GM18499 (cell line): ENCODE results near the gene BTN1A1.
A peak's percentile ranks its signal among the peaks of the same experiment; 100 is the strongest.
"Not testable (repeated sequence)": the region's sequence is repeated elsewhere in the genome, so short reads cannot be mapped to it uniquely, and the experiment has no call there.

ENCODE experiments used
- ATAC-seq: cut with Tn5 transposase; IDR thresholded peaks from one replicate; pipeline ENCODE4 v1.9.1; 2021; ENCODE audit warnings: moderate number of reproducible peaks; ENCODE audit not compliant: insufficient read depth, unreplicated experiment

The BTN1A1 gene

DNA sequence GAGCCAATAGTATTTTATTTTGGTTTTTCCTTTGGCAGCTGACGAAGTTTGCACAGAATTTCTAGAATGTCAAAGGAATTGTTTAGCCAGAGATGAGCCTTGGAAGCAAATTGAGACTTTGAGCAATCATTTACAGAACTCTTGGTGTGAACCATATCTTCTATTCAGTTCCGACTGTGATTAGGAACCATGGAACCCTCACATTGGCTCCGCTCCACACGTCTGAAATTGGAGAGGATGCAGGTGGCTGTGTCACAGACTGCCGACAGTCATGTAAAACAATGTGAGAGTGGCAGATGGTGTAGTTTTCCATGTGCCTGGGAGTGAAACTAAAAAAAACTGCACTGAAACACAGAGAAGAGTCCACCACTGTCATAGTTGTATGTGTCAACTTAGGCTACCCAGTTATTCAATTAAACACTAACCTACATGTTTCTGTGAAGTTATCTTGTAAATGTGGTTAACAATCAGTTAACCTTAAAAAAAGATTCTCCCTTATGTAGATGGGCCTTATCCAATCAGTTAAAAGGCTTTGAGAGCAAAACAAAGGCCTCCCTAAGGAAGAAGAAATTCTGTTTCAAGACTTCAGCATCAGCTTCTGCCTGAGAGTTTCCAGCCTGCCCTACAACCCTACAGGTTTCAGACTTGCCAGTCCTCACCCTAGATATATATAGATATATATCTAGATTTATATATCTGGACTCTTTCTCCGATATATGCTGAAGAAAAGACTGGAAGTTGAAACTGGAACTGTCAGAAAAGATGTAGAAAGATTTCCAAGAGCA is 34.8 kb downstream of the BTN1A1 start:
- ATAC-seq, result no peak

DNA sequence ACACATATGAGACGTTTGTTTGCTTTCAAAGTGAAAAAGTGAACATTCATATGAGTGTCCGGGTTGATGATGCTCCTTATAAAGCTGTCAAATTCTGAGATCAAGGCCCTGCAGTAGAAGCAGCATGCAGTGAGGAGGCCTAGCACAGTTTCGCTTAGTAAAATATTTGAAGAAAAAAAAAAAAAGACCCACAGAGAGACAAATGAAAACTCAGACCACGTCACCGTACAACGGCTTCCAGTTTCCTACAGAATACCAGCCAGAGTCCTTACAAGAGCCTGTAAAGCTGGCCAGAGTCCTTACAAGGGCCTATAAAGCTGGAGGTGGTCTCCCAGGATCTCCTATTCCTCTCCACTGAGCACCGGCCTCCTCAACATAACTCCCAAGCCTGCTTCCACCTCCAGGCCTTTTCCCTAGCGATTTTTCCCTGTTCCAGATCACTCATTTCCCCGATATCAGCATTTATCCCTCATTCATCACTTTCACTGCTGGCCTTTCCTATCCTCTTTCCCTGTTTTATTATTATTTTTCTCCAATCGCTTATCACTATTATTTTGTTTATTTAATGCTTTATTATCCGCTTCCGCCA is 36.6 kb downstream of the BTN1A1 start:
- no peak for ATAC-seq

DNA sequence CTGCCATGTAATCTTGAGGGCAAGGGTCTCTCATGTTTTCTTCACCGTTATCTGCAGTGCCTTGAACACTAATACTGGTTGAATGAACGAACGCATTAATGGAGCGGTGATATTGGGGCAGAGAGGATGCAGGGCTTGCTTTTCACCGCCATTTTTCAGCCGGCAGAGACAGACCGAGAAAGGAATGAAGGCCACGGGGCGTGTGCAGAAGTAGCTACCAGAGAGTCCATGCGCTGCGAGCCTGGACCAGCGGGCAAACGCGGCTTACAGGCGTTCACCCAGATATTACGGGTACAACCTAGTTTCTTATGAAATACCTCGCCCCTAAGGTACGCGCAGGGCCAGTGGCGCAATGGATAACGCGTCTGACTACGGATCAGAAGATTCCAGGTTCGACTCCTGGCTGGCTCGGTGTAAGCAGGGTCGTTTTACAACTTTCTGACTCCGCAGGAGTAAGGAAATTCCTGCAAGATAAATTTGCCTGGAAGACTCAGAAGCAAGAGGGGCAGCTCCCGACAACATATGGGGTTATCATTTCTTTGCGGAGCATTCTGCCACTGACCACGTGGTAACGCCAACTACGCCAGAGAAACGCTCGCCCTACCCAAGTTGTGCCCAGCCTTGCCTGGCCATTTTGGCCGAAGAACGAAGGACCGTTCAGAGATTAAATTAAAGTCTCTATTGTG is 37.2 kb downstream of the BTN1A1 start:
- peak; percentile 27 for ATAC-seq

DNA sequence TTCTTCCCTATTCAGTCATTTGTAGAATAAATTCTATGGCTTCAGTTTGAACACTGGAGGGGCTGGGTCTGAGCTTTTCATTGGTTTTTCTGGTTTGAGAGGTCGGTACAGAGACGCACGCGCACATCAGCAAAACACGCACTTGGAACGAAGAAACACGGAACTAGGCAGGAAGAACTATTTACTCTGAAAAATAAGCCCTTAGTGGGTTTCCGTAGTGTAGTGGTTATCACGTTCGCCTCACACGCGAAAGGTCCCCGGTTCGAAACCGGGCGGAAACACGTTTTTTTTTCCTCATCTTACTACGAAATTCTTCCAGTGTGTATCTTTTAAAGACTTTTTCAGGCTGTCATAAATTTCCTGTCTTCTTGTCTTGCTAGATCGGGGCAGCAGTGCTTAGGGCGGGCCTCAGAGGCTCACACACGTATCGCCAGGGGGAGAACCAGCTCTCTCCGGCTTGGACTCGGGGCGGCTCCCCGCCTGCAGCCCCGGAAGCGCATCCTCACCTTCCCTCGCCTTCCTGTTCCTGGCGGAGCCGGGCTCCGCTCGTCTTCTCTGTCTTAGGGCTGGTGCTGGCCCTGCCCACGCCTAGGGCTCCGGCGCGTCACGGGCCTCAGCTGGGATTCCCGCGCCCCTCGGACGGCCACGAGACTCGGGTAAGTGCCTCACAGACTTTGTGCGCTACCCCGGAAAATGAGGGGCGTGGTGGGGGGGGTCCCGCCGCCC is 37.9 kb downstream of the BTN1A1 start, which contains the start of gene HMGN4:
HMGN4 (plus strand) TSS at position 521 of the 726 bp plus-strand sequence. CDS start 6,841 bp downstream, outside the sequence.
- peak; percentile 37 for ATAC-seq

DNA sequence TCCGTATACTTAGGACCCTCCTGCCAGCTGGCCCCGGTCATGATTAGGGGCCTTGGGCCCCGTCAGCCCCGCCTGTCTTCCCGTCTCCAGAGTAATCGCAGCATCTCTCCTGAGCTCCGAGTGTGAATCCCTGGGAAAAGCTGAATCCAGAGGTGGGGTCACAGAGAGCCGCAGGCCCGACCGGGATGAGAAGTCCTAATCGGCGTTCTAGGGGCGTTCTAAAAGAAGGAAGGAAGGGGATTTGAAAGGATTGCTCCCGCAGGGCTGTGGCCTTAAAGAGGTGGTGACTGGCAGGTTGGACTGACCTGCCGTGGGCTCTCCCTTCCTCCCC is 38.4 kb downstream of the BTN1A1 start:
- ATAC-seq, result no peak

DNA sequence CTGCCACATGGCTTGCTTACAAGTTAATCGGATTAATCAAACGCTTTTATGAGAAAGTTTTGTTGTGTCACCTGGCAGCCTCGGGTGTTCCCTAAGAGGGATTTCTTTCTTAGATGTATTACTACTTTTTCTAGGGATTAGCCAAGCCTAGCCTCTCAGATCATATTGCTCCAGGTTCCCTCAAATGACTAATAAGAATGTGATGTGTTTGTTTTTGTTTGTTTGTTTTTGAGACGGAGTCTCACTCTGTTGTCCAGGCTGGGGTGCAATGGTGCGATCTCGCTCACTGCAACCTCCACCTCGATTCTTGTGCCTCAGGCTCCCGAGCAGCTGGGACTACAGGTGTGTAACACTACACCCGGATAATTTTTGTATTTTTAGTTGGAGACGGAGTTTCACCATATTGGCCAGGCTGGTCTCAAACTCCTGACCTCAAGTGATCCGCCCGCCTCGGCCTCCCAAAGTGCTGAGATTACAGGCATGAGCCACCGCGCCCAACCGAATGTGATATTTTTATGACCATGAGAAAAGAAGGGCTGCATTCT is 39.0 kb downstream of the BTN1A1 start:
- ATAC-seq, result no peak

DNA sequence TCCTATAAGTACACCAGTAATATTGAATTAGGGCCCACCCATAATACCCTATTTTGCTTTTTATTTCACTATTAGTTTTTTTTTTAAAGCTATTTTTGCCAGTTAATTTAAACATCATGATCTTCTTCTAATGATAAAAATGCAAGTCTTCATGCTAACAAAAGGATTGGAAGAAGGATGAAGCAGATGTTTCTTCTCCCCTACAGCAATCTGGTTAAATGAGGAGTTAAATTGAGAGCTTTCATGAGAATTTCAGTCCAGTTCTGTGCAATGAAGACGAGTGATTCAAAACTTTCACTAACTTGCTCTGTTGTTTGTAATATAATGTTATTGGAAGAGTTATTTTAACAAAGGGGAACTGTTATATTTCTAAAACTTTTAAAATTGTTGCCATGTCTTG is 41.5 kb downstream of the BTN1A1 start:
- ATAC-seq, result no peak

DNA sequence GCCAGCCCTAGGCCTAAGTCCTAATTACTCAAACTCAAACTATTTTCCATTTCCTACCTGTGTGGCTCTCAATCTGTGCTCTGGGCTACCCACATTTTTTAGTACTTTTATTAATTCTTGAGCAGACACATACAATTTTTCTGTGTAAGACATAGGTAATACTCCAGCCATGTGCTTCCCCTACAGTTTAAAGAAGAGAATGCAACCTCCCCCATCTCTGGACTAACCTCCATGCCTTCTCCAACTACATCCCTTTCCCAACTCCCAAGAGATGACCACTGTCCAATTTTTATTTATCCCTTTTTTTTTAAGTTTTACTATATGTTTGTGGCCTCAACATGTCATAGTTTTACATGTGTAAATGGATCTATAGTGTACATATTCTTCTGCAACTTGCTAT is 43.9 kb downstream of the BTN1A1 start:
- ATAC-seq, result no peak

DNA sequence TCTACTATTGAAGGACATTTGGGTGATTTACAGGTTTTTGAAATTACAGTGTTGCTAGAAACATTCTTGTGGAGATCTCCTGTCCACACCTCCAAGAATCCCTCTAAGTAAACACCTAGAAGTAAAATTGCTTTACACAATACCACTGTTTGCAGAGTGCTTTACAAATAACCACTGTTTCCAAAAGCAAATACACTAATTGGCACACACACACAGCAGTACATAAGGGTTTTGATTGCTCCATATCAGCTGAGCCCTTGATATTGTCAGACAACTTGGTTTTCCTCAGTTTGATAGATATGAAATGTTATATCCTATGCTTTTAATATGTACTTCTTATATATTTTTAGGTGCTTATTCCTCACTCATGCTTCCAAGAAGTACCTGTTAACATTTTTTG is 44.4 kb downstream of the BTN1A1 start:
- ATAC-seq, result no peak

DNA sequence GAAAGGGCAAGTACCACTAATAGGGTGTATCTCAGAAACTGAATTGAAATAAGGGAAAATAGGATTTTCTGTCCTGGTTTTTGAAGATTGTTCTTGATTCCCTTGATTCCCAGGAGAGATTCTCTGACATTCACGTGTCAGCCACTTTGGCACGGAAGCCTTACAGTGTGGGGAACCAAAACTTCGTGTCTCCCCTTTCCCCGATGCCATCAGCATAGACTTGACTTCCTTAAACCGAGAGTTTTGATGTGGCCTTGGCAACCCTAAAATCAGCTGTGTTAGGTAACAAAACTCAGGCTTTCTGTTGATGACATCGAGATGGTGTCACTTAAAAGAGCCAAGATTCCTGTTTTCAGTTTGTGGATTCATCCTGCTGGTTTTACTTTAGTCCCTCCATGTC is 45.5 kb downstream of the BTN1A1 start:
- ATAC-seq, result no peak

DNA sequence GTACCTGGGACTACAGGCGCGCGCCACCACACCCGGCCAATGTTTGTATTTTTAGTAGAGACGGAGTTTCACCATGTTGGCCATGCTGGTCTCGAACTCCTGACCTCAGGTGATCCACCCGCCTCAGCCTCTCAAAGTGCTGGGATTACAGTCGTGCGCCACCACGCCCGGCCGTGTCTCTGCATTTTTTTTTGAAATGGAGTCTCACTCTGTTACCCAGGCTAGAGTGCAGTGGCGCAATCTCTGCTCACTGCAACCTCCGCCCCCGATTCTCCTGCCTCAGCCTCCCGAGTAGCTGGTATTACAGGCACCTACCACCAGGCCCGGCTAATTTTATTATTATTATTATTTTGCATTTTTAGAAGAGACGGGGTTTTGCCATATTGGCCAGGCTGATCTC is 47.3 kb downstream of the BTN1A1 start:
- ATAC-seq, result not testable (repeated sequence)

DNA sequence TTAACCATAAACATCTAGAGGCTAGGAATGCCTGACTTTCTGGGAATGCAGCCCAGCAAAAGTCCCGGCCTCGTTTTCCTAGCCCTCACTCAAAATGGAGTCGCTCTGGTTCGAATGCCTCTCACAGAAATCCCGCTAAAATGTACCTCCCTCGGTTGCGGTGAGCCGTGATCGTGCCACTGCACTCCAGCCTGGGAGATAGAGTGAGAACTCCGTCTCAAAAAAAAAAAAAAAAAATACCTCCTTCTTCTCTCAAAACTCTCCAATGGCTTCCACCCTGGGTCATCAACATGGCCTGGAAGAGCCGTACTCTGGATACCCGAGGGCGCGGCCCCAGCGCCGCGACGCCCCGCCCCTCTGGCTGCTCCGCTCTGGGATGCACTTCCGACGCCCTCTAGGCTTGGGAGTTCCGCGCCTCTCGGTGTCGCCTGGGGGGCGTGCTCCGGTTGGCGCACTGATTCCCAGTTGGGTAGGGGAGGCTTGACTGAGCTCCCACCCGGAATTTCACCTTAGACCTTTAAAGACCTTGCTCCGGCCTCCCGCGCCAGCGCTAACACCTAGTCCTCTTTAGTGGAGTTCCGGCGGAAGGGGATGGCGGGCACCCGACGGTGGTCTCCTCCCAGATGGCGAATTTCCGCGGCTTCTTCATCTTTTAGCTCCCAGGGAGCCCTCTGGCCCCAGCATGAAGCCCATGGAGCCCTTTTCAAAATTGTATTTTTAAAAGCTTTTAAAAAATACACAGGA is 50.3 kb downstream of the BTN1A1 start:
- ATAC-seq, result no peak

DNA sequence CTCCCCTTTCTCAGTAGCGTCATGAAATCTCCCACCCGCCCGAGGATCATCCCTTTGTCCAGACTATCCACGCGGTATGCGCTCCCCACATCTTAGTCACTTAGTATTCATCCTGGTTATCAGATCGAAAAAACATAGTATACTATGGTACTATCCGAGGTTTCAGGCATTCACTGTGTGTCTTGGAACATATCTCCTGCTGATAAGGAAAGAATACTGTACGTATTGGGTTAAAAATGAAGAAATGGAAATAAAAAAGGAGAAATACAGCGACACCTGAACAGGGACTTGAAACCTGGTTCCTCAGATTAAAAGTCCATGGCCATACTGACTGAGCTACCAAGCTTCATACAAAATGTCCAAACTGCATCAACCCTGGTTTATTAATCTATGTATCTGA is 52.1 kb downstream of the BTN1A1 start:
- ATAC-seq, result no peak

DNA sequence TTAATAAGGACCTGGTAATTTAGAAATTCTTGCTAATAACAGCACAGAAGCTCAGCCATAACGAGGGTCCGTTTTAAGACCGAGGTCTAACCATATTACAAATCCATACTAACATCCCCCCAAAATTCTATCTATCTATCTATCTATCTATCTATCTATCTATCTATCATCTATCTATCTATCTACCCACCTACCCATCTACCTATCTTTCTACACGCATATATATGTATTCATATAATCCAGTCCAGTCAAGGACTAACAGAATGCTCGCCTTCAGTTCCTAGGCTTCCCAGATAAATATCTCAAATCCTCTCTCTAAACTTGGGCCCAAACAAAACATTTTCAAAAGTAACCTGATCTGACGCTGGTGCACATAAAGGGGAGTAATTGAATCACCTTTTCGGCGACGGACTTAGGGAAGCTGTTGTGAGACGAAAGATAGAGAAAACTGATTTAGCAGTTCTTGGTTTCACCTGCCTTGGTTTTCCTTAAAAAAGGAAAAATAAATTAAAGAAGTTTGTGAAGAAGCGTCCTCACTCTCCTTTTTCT is 52.6 kb downstream of the BTN1A1 start:
- no peak for ATAC-seq

DNA sequence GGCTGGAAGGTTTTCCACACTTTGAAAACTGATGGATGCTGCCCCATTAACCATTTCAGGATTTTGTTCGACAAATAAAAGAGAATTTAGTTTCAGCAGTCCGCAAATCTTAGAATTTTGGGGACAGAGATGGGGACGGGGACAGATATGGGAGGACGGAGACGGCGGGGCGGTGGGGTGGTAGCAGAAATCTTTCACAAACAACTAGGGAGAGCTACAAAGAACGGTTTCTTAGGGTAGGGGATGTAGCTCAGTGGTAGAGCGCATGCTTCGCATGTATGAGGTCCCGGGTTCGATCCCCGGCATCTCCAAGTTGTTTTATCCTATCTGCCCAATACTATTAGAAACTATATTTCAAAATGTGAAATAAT is 53.1 kb downstream of the BTN1A1 start:
- no peak for ATAC-seq

DNA sequence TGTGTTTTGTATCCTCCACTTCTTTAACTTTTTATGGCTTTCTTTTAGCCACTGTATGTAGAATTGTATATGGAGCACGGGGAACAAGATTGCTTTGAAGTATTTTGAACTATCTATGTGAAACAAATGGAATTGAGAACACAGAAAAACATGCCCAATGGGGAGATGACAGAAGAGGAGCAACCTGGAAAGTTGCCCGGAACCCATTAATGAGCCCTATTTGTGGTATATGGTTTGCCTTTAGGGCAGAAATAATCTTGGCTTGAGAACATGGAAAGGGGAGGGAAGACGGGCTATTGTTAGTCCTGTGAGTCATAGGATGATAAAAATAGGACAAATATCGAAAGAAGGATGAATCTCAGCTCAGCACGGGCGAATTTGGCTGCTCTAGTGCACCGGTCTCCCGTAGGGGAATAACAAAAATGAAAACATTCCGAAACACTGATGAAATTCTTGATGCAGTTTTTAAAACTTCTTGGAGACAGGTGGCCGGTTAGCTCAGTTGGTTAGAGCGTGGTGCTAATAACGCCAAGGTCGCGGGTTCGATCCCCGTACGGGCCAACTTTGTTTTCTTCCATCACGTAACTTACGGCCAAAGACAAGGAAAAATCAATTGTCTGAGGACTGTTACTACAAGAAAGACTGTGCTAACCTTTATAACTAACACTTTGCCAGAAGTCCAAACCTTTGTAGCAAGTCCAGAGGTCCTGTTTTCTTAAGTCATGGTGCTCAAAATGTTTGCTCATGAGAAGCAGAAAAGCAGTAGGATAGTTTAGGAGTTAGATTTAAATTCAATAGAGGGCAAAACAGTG is 53.7 kb downstream of the BTN1A1 start:
- ATAC-seq, result no peak

DNA sequence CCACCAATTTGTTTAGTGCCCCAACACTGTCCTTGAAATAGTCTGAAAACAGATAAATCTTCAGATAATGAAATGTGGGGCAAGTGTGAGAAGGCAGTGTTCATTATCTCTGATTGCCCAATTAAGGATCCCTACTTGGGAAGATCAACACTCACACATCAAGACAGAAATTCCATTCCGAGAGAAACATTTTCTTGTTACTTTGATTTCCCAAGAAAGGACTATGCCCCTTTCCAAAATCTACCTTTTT is 54.3 kb downstream of the BTN1A1 start:
- ATAC-seq, result no peak

DNA sequence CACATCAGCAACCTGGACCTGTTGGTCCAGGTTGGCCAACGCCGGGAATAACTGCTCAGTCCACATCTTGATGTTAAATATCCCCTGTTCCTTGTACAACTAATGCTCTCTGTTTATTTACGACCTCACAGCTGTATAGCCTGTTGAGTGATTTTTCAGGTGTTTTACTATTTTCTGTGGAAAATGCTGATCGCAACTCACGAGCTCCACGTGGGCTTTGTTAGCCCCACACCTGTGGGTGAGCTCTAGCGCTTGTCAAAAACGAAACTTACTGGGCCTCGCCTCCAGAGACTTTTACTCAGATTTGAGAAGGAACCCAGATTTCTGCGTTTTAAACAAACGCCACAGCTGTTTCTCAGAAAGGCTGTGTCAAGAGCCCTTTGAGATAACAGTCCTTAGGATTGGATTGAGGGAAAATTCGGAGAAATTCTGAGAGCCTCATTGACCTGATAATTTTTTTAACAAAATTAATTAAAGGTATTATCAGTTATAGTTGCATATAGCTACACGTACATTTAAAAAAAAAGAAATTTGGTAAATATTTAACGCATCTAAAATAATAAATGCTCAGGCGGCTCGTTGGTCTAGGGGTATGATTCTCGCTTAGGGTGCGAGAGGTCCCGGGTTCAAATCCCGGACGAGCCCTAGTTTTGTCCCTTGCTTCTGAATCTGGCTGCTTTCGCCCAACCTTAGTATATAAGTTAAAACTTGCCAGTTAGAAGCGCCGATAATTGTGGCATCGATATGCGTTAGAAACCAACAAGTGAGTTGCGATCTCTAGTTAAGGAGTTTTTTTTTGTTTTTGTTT is 54.8 kb downstream of the BTN1A1 start:
- ATAC-seq, result no peak
